ENCODE measurements around the gene CORO2A. TPM values are rescaled to one million over a fixed set of nuclear protein-coding genes. Genes with fewer than 3 reads are reported as not detected.

CORO2A gene
- polyA plus RNA-seq, 1 of the 3 experiments (the other 2 are of a cell fraction), result 2.3 TPM

- Histone ChIP-seq H3K79me2 (ENCODE audit: insufficient read depth) (no peaks in the 10 kb centered on the region), H2AFZ (ENCODE audit: low read depth) (no peak overlapping the region), H3K36me3 (replicated peaks in 1 of 2; ENCODE audit: control insufficient read depth in 1 of 2, insufficient read depth in 2 of 2, low read length in 1 of 2) (no peaks in the 10 kb centered on the region), H3K27me3 (ENCODE audit: insufficient read depth) (no peaks in the 10 kb centered on the region), H3K27ac (ENCODE audit: low read depth in 2 of 2, low read length in 1 of 2) (no peak overlapping the region), H3K9ac (no peak overlapping the region), H3K9me3 (no peaks in the 10 kb centered on the region), H3K4me3 (ENCODE audit: low read depth in 2 of 2, low read length in 1 of 2) (no peak overlapping the region), H3K4me2 (no peak overlapping the region), H3K4me1 (ENCODE audit: control insufficient read depth in 1 of 2, insufficient read depth in 2 of 2, low read depth in 1 of 2, low read length in 1 of 2) (peaks cover 0 to 19% of the 10 kb centered on the region in 2 experiments; a peak in 1 of 4 replicates), H4K20me1 (ENCODE audit: insufficient read depth) (no peaks in the 10 kb centered on the region), H3K9me2 (no peaks in the 10 kb centered on the region), H3F3A (replicated peaks; ENCODE audit: insufficient read depth) (no peaks in the 10 kb centered on the region)
- ChIA-PET POLR2A (no interaction called here), CTCF (interaction anchor here (1.6 kb wide), 1 partner anchor 17 kb away, joined by 4 read pairs; no protein-coding TSS in a partner anchor)
- 81% methylated on average over 4 of the region's 7 CpGs for WGBS (ENCODE audit: low lambda C conversion rate)
- DNase-seq, result no peak
- TF ChIP-seq POLR2AphosphoS5 (IDR thresholded peaks at IDR 0.05; ENCODE audit: low read depth, low read length) (no peak), FOSL2 (IDR thresholded peaks at IDR 0.05; ENCODE audit: borderline replicate concordance, low read depth) (no peak), TAF1 (IDR thresholded peaks at IDR 0.05; ENCODE audit: borderline replicate concordance, low read depth, low read length) (no peak), SIN3A (IDR thresholded peaks at IDR 0.05; ENCODE audit: borderline replicate concordance, low read depth, low read length) (no peak), MEF2A (IDR thresholded peaks at IDR 0.05; ENCODE audit: borderline replicate concordance, low read depth) (no peak), SMC3 (IDR thresholded peaks at IDR 0.05; ENCODE audit: low read depth, low read length) (no peak), TCF12 (IDR thresholded peaks at IDR 0.05) (no peak), TEAD4 (IDR thresholded peaks at IDR 0.05; ENCODE audit: borderline replicate concordance, insufficient read depth) (no peak)
- TF ChIP-seq, protein P1, sequence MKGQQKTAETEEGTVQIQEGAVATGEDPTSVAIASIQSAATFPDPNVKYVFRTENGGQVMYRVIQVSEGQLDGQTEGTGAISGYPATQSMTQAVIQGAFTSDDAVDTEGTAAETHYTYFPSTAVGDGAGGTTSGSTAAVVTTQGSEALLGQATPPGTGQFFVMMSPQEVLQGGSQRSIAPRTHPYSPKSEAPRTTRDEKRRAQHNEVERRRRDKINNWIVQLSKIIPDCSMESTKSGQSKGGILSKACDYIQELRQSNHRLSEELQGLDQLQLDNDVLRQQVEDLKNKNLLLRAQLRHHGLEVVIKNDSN (IDR thresholded peaks at IDR 0.05; ENCODE audit: borderline replicate concordance, low read depth), result no peak
- TF ChIP-seq, protein P2, sequence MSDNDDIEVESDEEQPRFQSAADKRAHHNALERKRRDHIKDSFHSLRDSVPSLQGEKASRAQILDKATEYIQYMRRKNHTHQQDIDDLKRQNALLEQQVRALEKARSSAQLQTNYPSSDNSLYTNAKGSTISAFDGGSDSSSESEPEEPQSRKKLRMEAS (IDR thresholded peaks at IDR 0.05; ENCODE audit: low read depth), result no peak
Observed at GRCh38 chr9:98150164-98150563, 42.3 kb downstream of the CORO2A start.

DNA sequence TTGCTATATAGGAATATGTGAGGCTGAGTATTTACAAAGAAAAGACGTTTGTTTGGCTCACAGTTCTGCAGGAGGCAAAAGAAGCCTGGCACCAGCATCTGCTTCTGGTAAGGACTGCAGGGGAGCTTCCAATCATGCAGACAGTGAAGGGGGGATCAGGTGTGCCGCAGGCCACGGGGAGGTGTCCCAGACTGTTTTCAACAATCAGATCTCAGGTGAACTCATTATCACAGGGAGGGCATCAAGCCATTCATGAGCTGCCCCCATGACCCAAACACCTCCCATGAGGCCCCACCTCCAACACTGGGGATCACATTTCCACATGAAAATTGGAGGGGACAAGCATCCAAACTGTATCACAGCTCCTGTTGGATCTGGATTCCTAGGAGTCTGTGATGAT lies 43.0 kb downstream of the CORO2A start:
- H3K4me2 ChIP-seq, result no peak overlapping the region
- POLR2A ChIA-PET, result no interaction called here
- no peaks in the 10 kb centered on the region for H3K36me3 ChIP-seq (replicated peaks in 1 of 2; ENCODE audit: control insufficient read depth in 1 of 2, insufficient read depth in 2 of 2, low read length in 1 of 2)
- DNase-seq, result no peak
- no peaks in the 10 kb centered on the region for H3K9me2 ChIP-seq
- CTCF ChIA-PET, result interaction anchor here (1.6 kb wide), 1 partner anchor 16 kb away, joined by 4 read pairs; no protein-coding TSS in a partner anchor
- H3K9me3 ChIP-seq, result no peaks in the 10 kb centered on the region
- H3K4me3 ChIP-seq (ENCODE audit: low read depth in 2 of 2, low read length in 1 of 2), result no peak overlapping the region
- H3F3A ChIP-seq (replicated peaks; ENCODE audit: insufficient read depth), result no peaks in the 10 kb centered on the region
- H3K4me1 ChIP-seq (ENCODE audit: control insufficient read depth in 1 of 2, insufficient read depth in 2 of 2, low read depth in 1 of 2, low read length in 1 of 2), result peaks cover 0 to 19% of the 10 kb centered on the region in 2 experiments; a peak in 1 of 4 replicates
- H3K9ac ChIP-seq, result no peak overlapping the region
- no peaks in the 10 kb centered on the region for H3K27me3 ChIP-seq (ENCODE audit: insufficient read depth)
- no peaks in the 10 kb centered on the region for H4K20me1 ChIP-seq (ENCODE audit: insufficient read depth)
- 33% methylated on average over 2 of the region's 3 CpGs for WGBS (ENCODE audit: low lambda C conversion rate)
- H3K27ac ChIP-seq (ENCODE audit: low read depth in 2 of 2, low read length in 1 of 2), result no peak overlapping the region
- no peak overlapping the region for H2AFZ ChIP-seq (ENCODE audit: low read depth)
- H3K79me2 ChIP-seq (ENCODE audit: insufficient read depth), result no peaks in the 10 kb centered on the region
- no peak for TF ChIP-seq POLR2AphosphoS5 (IDR thresholded peaks at IDR 0.05; ENCODE audit: low read depth, low read length)
- TF ChIP-seq EZH2phosphoT487 (IDR thresholded peaks at IDR 0.05; ENCODE audit: borderline replicate concordance, low read depth), result no peak
- TF ChIP-seq, protein P2 (IDR thresholded peaks at IDR 0.05; ENCODE audit: low read depth), result no peak
- no peak for TF ChIP-seq REST (IDR thresholded peaks at IDR 0.05; ENCODE audit: low read depth, low read length)
- TF ChIP-seq, protein P3, sequence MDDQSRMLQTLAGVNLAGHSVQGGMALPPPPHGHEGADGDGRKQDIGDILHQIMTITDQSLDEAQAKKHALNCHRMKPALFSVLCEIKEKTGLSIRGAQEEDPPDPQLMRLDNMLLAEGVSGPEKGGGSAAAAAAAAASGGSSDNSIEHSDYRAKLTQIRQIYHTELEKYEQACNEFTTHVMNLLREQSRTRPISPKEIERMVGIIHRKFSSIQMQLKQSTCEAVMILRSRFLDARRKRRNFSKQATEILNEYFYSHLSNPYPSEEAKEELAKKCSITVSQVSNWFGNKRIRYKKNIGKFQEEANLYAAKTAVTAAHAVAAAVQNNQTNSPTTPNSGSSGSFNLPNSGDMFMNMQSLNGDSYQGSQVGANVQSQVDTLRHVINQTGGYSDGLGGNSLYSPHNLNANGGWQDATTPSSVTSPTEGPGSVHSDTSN (IDR thresholded peaks at IDR 0.05), result no peak
- TF ChIP-seq ELF1 (IDR thresholded peaks at IDR 0.05), result no peak
- no peak for TF ChIP-seq SMC3 (IDR thresholded peaks at IDR 0.05; ENCODE audit: low read depth, low read length)
- no peak for TF ChIP-seq CHD2 (IDR thresholded peaks at IDR 0.05; ENCODE audit: low read length, partially characterized antibody)
- no peak for TF ChIP-seq CTCF (IDR thresholded peaks at IDR 0.05)
- no peak for TF ChIP-seq TAF1 (IDR thresholded peaks at IDR 0.05; ENCODE audit: borderline replicate concordance, low read depth, low read length)
- no peak for TF ChIP-seq MXI1 (IDR thresholded peaks at IDR 0.05; ENCODE audit: low read depth, low read length)
- no peak for TF ChIP-seq FOXJ3 (CRISPR knock-in tag; IDR thresholded peaks at IDR 0.05)
